ENCODE measurements around the gene CNNM3.
"Not testable (repeated sequence)": the region's sequence is repeated elsewhere in the genome, so short reads cannot be mapped to it uniquely, and the experiment has no call there.

Gene CNNM3

GRCh38 chr2:96799623-96799935 lies 16.5 kb upstream of the CNNM3 start:
- no peak for DNase-seq

- DNase-seq = no peak
Measured at GRCh38 chr2:96800061-96801004, 15.7 kb upstream of the CNNM3 start.

- no peak for DNase-seq
Measured at GRCh38 chr2:96801005-96801785, 14.9 kb upstream of the CNNM3 start.

GRCh38 chr2:96801786-96802595 lies 14.1 kb upstream of the CNNM3 start:
- DNase-seq = no peak

GRCh38 chr2:96802721-96803120 lies 13.3 kb upstream of the CNNM3 start:
- no peak for DNase-seq

- no peak for DNase-seq
Measured at GRCh38 chr2:96804986-96805385, 11.1 kb upstream of the CNNM3 start.

- DNase-seq = not testable (repeated sequence)
Measured at GRCh38 chr2:96805946-96806345, 10.1 kb upstream of the CNNM3 start.

- DNase-seq = no peak
Measured at GRCh38 chr2:96806468-96807126, 9.5 kb upstream of the CNNM3 start.

- DNase-seq = no peak
Measured at GRCh38 chr2:96807127-96807471, 9.0 kb upstream of the CNNM3 start.

- DNase-seq = no peak
Measured at GRCh38 chr2:96808176-96808837, 7.8 kb upstream of the CNNM3 start.

GRCh38 chr2:96809216-96809882 lies 6.7 kb upstream of the CNNM3 start:
- no peak for DNase-seq

- no peak for DNase-seq
Measured at GRCh38 chr2:96809951-96810782, 5.9 kb upstream of the CNNM3 start.

- no peak for DNase-seq
Measured at GRCh38 chr2:96810783-96811192, 5.3 kb upstream of the CNNM3 start.

GRCh38 chr2:96811917-96812316 lies 4.2 kb upstream of the CNNM3 start:
- DNase-seq = no peak

- DNase-seq = no peak
Measured at GRCh38 chr2:96813656-96814055, 2.4 kb upstream of the CNNM3 start.

- no peak for DNase-seq
Measured at GRCh38 chr2:96815326-96816126, 542 bp upstream of the CNNM3 start.

GRCh38 chr2:96816836-96817702 lies 1.0 kb downstream of the CNNM3 start:
- DNase-seq = no peak

- no peak for DNase-seq
Measured at GRCh38 chr2:96817882-96818281, 1.8 kb downstream of the CNNM3 start.
